KOPT-K1 (cell line): ENCODE results near the gene TAOK2.

ENCODE experiments used
- H3K27ac ChIP-seq: fragments of 200-600 bp; sonication (generic); 2 replicates; pipeline ENCODE4 v1.5.1; 2016; ENCODE audit warnings: antibody characterized with exemption, mild to moderate bottlenecking, low read depth, low read length; ENCODE audit not compliant: poor library complexity, severe bottlenecking
- H3K36me3 ChIP-seq: fragments of 200-600 bp; sonication (generic); 2 replicates; pipeline ENCODE4 v1.5.1; 2017; ENCODE audit warnings: antibody characterized with exemption, mild to moderate bottlenecking, low read length, moderate library complexity; ENCODE audit not compliant: insufficient read depth
- H3K9me3 ChIP-seq: fragments of 200-600 bp; sonication (generic); 2 replicates; pipeline ENCODE4 v1.5.1; 2017; ENCODE audit warnings: antibody characterized with exemption, low read length, mild to moderate bottlenecking; ENCODE audit not compliant: insufficient read depth, poor library complexity, severe bottlenecking

TAOK2 gene

DNA sequence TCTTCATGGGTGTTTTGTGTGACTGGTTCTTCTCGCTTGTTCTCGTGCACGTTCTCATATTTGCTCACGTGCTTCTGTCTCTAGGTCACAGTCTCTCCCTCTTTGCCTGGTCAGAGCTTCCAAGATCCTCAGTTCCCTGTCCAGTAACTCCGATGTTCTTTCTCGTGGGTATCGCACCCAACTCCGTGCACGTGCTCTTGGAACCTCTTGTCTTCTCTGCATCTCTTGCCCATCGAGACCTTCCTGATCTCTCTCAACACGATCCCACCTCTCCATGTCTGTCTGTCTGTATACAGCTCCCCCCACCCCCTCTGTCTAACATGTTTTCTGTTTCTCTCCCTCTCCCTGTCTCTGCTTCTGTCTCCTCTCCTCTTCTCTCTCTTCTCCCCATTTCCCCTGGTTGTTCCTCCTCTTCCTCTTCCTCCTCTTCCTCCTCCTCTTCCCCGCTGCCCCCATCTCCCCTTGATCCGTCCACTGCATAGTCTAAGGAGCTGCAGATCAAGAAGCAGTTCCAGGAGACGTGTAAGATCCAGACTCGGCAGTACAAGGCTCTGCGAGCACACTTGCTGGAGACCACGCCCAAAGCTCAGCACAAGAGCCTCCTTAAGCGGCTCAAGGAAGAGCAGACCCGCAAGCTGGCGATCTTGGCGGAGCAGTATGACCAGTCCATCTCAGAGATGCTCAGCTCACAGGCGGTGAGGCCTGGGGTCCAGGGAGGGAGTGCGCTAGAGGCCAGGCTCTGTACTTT, 15.6 kb downstream of the TAOK2 start:
- Histone ChIP-seq H3K27ac (no peak overlapping the region), H3K9me3 (no peaks in the 10 kb centered on the region), H3K36me3 (peaks cover 100% of the 10 kb centered on the region)

DNA sequence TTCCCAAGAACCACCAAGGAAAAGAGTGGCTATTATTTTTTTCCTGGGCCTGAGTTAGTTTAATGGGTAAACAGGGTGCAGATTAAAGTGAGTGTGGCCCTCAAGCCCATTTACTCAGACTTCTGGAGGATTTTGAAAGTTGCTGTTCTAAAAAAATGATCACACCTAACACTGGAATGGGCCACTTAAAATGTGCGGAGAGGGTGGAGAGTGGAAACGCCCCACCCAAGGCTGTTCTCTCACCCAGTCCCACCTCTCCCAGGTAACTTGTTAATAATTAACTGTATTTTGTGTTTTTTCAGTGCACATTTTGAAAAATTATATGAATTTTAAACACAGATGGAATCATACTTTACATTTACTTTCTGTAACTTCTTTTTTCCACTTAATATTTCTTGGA, 16.4 kb downstream of the TAOK2 start:
- H3K36me3 ChIP-seq = peaks cover 98% of the 10 kb centered on the region
- H3K9me3 ChIP-seq = no peaks in the 10 kb centered on the region
- H3K27ac ChIP-seq = no peak overlapping the region

DNA sequence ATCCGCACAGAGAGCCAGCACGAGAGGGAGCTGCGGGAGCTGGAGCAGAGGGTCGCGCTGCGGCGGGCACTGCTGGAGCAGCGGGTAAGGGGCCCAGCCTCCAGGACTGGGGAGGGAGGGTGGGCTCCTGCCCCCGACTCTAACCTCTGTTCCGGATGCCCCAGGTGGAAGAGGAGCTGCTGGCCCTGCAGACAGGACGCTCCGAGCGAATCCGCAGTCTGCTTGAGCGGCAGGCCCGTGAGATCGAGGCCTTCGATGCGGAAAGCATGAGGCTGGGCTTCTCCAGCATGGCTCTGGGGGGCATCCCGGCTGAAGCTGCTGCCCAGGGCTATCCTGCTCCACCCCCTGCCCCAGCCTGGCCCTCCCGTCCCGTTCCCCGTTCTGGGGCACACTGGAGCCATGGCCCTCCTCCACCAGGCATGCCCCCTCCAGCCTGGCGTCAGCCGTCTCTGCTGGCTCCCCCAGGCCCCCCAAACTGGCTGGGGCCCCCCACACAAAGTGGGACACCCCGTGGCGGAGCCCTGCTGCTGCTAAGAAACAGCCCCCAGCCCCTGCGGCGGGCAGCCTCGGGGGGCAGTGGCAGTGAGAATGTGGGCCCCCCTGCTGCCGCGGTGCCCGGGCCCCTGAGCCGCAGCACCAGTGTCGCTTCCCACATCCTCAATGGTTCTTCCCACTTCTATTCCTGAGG, 17.4 kb downstream of the TAOK2 start:
- H3K9me3 ChIP-seq = no peaks in the 10 kb centered on the region
- H3K36me3 ChIP-seq = peaks cover 88% of the 10 kb centered on the region
- no peak overlapping the region for H3K27ac ChIP-seq

DNA sequence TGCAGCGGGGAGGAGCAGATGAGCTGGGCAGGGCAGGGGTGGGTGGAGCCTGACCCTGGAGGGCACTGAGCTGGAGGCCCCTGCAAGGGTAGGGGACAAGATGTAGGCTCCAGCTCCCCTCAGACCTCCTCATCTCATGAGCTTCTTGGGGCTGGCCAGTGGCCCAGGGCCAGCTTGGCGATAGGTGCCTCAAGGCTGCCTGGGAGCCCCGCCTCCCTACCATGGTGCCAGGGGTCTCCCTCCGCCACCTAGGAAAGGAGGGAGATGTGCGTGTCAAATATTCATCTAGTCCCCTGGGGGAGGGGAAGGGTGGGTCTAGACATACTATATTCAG, 17.9 kb downstream of the TAOK2 start:
- no peak overlapping the region for H3K27ac ChIP-seq
- H3K36me3 ChIP-seq = peaks cover 83% of the 10 kb centered on the region
- no peaks in the 10 kb centered on the region for H3K9me3 ChIP-seq

DNA sequence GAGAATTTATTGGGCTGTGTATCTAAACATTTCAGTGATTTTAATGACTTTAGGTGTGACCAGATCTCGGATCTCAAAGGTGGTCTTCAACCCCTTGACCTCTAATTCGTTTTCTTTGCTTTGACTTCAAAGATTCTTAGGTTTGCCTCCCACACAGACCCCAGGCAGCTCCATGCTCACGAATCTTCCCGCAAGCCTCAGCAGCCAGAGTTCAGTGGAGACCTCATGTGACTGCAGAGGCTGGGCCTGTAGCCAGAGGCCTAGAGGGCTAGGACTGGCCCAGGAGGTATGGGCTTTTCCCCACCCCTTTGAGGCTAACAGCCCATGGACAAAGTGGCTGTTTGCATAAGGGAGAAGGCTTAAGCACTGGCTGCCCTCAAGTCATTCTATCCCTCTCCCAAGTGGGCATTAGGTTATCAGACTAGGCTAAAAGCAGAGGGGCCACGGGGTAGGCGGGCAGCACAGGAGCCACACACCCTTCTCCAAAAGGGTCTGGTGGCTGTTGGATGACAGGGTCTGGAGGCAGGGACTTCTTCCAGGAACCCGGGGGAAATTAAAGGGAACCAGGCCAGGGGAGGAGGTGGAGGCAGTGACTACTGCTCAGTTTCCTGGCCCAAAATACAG, 18.8 kb downstream of the TAOK2 start:
- Histone ChIP-seq H3K27ac (no peak overlapping the region), H3K9me3 (no peaks in the 10 kb centered on the region), H3K36me3 (peaks cover 75% of the 10 kb centered on the region)

DNA sequence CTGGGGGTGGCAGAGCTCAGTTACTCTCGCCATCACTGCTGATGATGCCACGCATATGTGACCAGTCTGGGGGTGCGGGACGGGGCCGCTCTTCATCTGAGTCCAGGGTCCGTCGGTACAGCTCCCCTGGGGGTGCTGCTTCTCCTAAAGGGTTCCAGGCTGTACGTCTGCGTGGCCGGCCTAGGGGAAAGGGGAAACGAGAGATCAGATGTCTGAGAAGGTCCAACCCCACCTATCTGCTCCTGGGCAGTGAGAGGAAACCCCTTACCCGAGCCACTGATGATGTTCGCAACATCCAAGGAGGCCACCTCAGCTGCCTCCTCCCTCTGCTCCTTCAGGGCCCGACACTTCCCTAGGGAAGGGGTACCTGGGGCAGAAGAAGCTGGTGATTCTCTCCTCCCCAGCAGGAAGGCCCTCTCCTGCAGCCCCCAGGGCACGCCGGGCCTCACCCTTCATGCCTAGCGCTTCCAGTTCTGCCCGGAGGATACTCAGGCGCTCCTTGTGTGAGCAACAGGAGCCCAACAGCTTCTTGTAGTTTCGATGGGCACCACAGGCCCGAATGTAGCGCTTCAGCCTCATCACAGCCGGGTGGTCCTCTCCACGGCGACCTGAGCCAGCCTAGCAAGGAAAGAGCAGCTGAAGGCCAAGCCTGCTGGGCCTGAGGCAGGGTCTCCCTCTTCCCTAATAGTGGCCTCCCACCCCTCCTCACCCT, 19.7 kb downstream of the TAOK2 start:
- Histone ChIP-seq H3K27ac (no peak overlapping the region), H3K9me3 (no peaks in the 10 kb centered on the region), H3K36me3 (peaks cover 75% of the 10 kb centered on the region)

DNA sequence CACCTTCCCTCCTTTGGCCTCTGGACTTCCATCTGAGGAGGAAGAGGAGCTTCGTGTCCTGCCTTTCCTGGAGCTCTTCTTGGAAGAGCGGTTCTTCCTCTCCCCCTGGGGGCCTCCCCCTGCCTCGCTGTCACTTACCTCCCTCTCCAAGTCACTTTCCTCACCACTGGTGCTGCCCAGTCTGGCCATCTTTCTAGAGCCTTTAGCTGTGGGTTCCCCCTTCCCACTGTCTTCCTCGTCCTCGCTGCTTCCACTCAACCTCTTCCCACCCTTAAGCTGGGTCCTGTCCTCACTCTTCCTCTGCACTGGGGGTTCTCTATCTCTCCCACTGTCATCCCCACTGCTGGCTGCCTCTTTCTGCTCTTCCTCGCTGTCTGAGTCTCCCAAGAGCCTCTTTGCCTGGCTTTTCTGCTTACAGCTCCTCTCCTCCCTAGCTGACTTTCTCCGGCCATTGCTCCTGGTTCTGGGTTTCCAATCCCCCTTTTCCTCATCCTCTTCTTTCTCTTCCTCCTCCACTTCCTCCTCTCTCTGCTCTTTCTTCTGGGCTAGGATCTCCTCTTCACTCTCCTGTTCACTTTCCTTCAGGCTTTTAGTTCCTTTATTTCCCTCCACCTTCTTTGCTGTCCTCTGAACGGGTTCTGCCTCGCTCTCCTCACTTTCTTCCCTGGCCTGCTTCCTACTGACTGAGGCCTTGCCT, 20.4 kb downstream of the TAOK2 start:
- no peaks in the 10 kb centered on the region for H3K9me3 ChIP-seq
- H3K36me3 ChIP-seq = peaks cover 72% of the 10 kb centered on the region
- peak overlapping the region; percentile 96 for H3K27ac ChIP-seq

DNA sequence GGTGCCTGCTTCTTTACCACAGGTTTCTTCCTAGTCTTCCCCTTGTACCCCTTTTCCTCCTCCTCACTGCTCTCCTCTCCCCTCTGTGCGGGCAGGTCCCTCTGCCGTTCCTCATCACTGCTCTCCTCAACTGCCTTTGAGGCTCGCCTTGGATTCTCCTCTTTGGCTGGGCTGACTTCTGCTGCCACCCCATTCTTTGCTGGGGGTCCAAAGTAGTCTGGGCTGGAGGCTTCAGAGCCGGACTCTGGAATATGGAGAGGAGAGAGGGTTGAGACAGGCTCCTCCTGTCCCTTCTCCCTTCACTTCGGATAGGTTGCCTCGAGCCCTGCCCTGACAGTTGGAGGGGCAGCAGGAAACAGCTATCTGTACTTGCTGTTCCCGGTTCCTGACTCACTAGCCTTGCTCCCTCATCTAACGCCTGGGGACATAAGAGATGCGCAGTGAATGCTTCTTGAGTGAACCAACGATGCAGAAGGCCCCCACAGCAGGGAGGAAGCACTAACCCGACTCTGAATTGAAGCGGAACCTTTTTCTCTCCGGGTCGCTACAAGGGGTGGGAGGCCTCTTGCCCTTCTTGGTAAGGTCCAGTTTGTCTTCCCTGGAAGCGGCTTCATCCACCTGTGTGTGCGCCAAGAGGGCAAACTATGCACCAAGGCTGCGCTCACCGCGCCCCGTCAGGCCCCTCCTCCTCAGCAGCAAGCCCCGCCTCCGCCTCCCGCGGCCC, 21.1 kb downstream of the TAOK2 start:
- peak overlapping the region; percentile 96 for H3K27ac ChIP-seq
- H3K36me3 ChIP-seq = peaks cover 72% of the 10 kb centered on the region
- H3K9me3 ChIP-seq = no peaks in the 10 kb centered on the region

DNA sequence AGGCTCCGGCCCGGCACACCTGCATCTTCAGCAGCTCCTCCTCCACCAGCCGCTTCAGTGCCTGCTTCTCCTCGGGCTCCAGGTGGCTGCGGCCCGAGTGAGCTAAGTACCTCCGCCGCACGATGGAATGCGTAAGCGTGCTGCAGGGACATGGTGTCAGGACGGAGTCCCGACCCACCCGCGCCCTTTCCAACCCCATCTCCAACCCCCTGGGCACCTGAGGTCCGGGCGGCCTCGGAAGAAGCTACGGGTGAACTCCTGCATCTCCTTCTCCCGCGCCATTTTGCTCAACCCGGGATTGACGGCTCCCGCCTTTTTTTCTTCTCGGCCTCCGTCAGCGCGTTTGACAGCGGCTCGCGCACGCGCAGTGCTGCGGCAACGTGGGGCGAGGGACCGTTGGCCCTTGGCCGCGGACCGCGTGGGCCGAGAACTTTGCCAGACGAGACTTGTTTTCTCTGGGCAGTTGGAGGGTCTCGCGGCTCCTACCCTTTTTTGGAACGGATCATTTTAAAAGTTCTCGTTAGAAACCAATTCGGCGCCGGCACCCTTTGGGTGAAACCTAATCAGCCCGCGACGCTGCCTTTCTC, 21.7 kb downstream of the TAOK2 start, which contains the start of gene HIRIP3:
Gene HIRIP3 (minus strand): TSS at position 294 of the 587 bp plus-strand sequence. CDS start 12 bp downstream, at position 282.
- H3K36me3 ChIP-seq = peaks cover 72% of the 10 kb centered on the region
- no peaks in the 10 kb centered on the region for H3K9me3 ChIP-seq
- H3K27ac ChIP-seq = peak within 1 kb of the TSS; percentile 96

DNA sequence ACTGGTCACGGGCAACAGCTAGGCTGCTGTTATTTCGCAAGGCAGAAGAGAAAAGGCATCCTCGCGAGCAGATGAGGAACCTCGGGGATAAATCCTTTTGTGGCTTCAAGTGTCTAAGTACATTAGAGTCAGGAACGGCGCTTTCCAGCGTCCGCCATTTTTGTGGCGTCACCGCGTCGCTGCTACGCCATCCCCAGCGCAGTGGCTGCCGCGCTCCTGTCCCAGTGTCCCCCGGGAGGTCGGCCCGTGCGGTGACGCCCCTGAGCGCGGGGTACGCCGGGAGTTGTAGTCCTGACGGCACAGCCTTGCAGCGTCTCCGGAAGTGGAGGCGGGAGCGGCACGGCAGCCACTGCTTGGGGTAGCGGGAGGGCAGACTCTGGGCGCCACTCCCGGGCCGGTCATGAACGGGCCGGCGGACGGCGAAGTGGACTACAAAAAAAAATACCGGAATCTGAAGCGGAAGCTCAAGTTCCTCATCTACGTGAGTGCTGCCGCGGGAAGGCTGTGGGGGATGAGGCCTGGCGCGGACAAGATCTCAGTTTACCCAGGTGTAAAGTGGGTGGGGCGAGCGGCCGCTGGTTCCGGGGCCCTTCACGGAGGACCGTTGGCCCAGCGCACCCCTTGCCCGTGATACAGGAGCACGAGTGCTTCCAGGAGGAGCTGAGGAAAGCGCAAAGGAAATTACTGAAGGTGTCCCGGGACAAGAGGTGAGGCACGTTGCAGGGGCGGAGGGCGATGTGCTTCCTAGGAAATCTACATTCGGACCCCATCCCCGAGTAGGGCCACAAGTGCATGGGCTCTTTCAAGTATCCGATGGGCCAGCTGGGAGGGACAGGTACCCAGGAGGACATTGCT, 22.5 kb downstream of the TAOK2 start, which contains the start of gene INO80E:
Gene INO80E (plus strand): TSS at position 331 of the 855 bp plus-strand sequence. CDS start 70 bp downstream, at position 401.
- Histone ChIP-seq H3K36me3 (peaks cover 72% of the 10 kb centered on the region), H3K27ac (peak within 1 kb of the TSS; percentile 96), H3K9me3 (no peaks in the 10 kb centered on the region)

DNA sequence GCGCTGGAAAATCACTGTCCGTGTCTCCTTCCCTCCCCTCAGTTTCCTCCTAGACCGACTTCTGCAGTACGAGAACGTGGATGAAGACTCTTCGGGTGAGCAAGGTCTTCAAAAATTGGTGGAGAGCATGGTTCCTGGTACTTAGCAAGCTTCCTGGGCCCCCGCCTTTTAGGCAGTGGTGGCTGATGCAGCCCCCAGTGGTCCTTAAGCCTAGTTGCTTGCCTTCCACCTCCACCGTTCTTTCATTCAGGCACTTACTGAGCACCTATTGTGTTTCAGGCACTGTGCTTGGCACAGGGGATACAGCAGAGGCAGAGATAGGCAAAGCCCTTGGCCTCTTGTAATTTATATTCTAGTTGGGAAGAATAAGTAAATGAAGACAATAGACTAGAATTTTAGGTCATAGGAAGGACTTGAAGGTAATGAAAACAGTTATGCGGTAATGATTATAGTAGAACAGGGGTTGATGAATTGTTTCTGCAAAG, 23.1 kb downstream of the TAOK2 start:
- Histone ChIP-seq H3K9me3 (no peaks in the 10 kb centered on the region), H3K27ac (peak overlapping the region; percentile 96), H3K36me3 (peaks cover 72% of the 10 kb centered on the region)

DNA sequence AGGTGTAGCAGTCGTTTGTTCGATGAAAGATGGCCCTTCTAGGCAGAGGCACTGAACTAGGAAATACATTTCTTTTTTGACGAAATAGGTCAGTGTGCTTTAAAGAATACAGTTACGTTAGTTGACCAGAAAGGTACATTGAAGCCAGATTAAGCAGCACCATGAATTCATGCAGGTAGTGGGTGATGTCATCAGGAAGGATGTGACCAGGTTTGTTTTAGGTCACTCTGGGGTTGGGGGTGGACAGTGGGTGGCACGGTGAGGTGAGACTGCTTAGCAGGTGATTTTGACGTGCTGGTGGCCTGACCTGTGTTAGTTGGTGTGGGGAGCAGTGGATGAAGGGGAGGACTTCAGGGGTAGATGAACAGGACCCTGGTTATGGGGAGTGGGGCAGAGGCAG, 25.9 kb downstream of the TAOK2 start:
- Histone ChIP-seq H3K36me3 (peaks cover 67% of the 10 kb centered on the region; the same call in 1 of the 2 replicates), H3K27ac (no peak overlapping the region)

More for the DNA sequence above, 25.9 kb downstream of the TAOK2 start:
- H3K9me3 ChIP-seq = no peaks in the 10 kb centered on the region
